Measurements from ENCODE around the gene PTPRR.

GRCh38 chr12:70910666-70911065, 9.9 kb downstream of the PTPRR start:
- TF ChIP-seq CTCF (IDR thresholded peaks at IDR 0.05) (no peak), POLR2A (IDR thresholded peaks at IDR 0.05) (no peak), EP300 (IDR thresholded peaks at IDR 0.05) (no peak)

All from suprapubic skin (tissue), 3 donors.